HEK293 (cell line): Measurements from ENCODE around the gene RAP2A.

Experiments used
- CTCF ChIA-PET: fragments of 350-600 bp; formaldehyde crosslinking; extraction: SDS; loops from one replicate; lab custom pipeline; 2021; ENCODE audit warnings: antibody characterized with exemption; lab: Yijun Ruan, JAX
- POLR2A ChIA-PET: fragments of 300-600 bp; formaldehyde crosslinking; extraction: SDS; loops from one replicate; lab custom pipeline; 2020; ENCODE audit warnings: antibody characterized with exemption, inconsistent platforms; lab: Yijun Ruan, JAX
- H3K27ac ChIP-seq: fragments of 200-500 bp; sonication (Bioruptor generic); 2 replicates; pipeline ENCODE4 v1.5.1; 2014; ENCODE audit warnings: low read depth, low read length, control low read depth, inconsistent platforms; ENCODE audit errors: extremely low read depth
- H3K36me3 ChIP-seq, 2 experiments: fragments of 200-500 bp in 1 of 2; sonication (Bioruptor generic) in 1 of 2; 1 replicate in 1 of 2; 2 replicates in 1 of 2; pipeline ENCODE4 v1.5.1; 2014 to 2017; ENCODE audit warnings: inconsistent platforms in 2 of 2, low read length in 2 of 2; ENCODE audit not compliant: control insufficient read depth in 2 of 2, insufficient read depth in 1 of 2
- H3K4me1 ChIP-seq: fragments of 200-500 bp; sonication (Bioruptor generic); 2 replicates; pipeline ENCODE4 v1.5.1; 2014; ENCODE audit warnings: mild to moderate bottlenecking, low read length, inconsistent platforms; ENCODE audit not compliant: control insufficient read depth, insufficient read depth
- H3K4me3 ChIP-seq: 2 replicates; pipeline ENCODE4 v1.5.1; 2011; ENCODE audit warnings: low read depth, mild to moderate bottlenecking, control low read depth, low read length, moderate library complexity
- H3K9me3 ChIP-seq: fragments of 200-500 bp; sonication (Bioruptor generic); 2 replicates; pipeline ENCODE4 v1.5.1; 2014; ENCODE audit warnings: low read depth, low read length, inconsistent platforms; ENCODE audit not compliant: control insufficient read depth, insufficient read depth
- BCL11A ChIP-seq: fragments of 450-650 bp; formaldehyde crosslinking; IDR thresholded peaks from 2 replicates; pipeline ENCODE4 v1.5.1; 2016; ENCODE audit warnings: low read depth, missing biosample characterization, missing genetic modification characterization
- GLI2 ChIP-seq: fragments of 450-650 bp; formaldehyde crosslinking; IDR thresholded peaks from 2 replicates; pipeline ENCODE4; 2017; ENCODE audit warnings: missing biosample characterization, missing genetic modification characterization, low read depth, borderline replicate concordance
- HOXC10 ChIP-seq: sonication (generic); formaldehyde crosslinking; IDR thresholded peaks from 2 replicates; pipeline ENCODE4 v1.8.1; 2023; ENCODE audit warnings: mild to moderate bottlenecking, missing genetic modification reagents
- OSR2 ChIP-seq: fragments of 450-650 bp; formaldehyde crosslinking; IDR thresholded peaks from 2 replicates; pipeline ENCODE4 v1.5.1; 2016; ENCODE audit warnings: missing biosample characterization, missing genetic modification characterization
- REPIN1 ChIP-seq: fragments of 450-650 bp; formaldehyde crosslinking; IDR thresholded peaks from 2 replicates; pipeline ENCODE4 v1.5.1; 2017; ENCODE audit warnings: missing biosample characterization, missing genetic modification characterization, low read depth
- SALL2 ChIP-seq: fragments of 450-650 bp; formaldehyde crosslinking; IDR thresholded peaks from 2 replicates; pipeline ENCODE4 v1.5.0; 2017; ENCODE audit warnings: missing biosample characterization, mild to moderate bottlenecking, missing genetic modification characterization, borderline replicate concordance
- ZNF175 ChIP-seq: fragments of 450-650 bp; formaldehyde crosslinking; IDR thresholded peaks from 2 replicates; pipeline ENCODE4 v1.5.1; 2016; ENCODE audit warnings: missing biosample characterization, missing genetic modification characterization
- ZNF184 ChIP-seq: fragments of 450-650 bp; IDR thresholded peaks from 2 replicates; pipeline ENCODE4 v1.5.1; 2018; ENCODE audit warnings: missing biosample characterization, mild to moderate bottlenecking, missing genetic modification characterization
- ZNF19 ChIP-seq: fragments of 450-650 bp; formaldehyde crosslinking; IDR thresholded peaks from 2 replicates; pipeline ENCODE4; 2016; ENCODE audit warnings: missing biosample characterization, missing genetic modification characterization, low read depth
- ZNF2 ChIP-seq: fragments of 450-650 bp; formaldehyde crosslinking; IDR thresholded peaks from 2 replicates; pipeline ENCODE4 v1.5.1; 2016; ENCODE audit warnings: missing biosample characterization, missing genetic modification characterization
- ZNF221 ChIP-seq: fragments of 450-650 bp; formaldehyde crosslinking; IDR thresholded peaks from 2 replicates; pipeline ENCODE4 v1.5.1; 2017; ENCODE audit warnings: missing biosample characterization, missing genetic modification characterization, borderline replicate concordance
- ZNF223 ChIP-seq: fragments of 450-650 bp; formaldehyde crosslinking; IDR thresholded peaks from 2 replicates; pipeline ENCODE4 v1.5.1; 2016; ENCODE audit warnings: missing biosample characterization, missing genetic modification characterization
- ZNF324 ChIP-seq: fragments of 450-650 bp; formaldehyde crosslinking; IDR thresholded peaks from 2 replicates; pipeline ENCODE4 v1.5.1; 2016; ENCODE audit warnings: missing biosample characterization, missing genetic modification characterization
- ZNF404 ChIP-seq: fragments of 450-650 bp; formaldehyde crosslinking; IDR thresholded peaks from 2 replicates; pipeline ENCODE4 v1.5.1; 2017; ENCODE audit warnings: missing biosample characterization, missing genetic modification characterization
- ZNF521 ChIP-seq: fragments of 450-650 bp; formaldehyde crosslinking; IDR thresholded peaks from 2 replicates; pipeline ENCODE4 v1.5.1; 2017; ENCODE audit warnings: missing biosample characterization, mild to moderate bottlenecking, missing genetic modification characterization
- ZNF529 ChIP-seq: fragments of 450-650 bp; formaldehyde crosslinking; IDR thresholded peaks from 2 replicates; pipeline ENCODE4 v1.5.1; 2017; ENCODE audit warnings: missing genetic modification characterization, missing biosample characterization; ENCODE audit not compliant: insufficient replicate concordance
- ZNF571 ChIP-seq: fragments of 450-650 bp; formaldehyde crosslinking; IDR thresholded peaks from 2 replicates; pipeline ENCODE4 v1.5.0; 2017; ENCODE audit warnings: missing biosample characterization, missing genetic modification characterization
- ZNF677 ChIP-seq: fragments of 450-650 bp; IDR thresholded peaks from 2 replicates; pipeline ENCODE4 v1.5.0; 2018; ENCODE audit warnings: missing biosample characterization, mild to moderate bottlenecking, missing genetic modification characterization, moderate library complexity
- ZNF792 ChIP-seq: fragments of 450-650 bp; formaldehyde crosslinking; IDR thresholded peaks from 2 replicates; pipeline ENCODE4 v1.5.1; 2016; ENCODE audit warnings: missing biosample characterization, missing genetic modification characterization
- ZNF837 ChIP-seq: fragments of 450-650 bp; formaldehyde crosslinking; IDR thresholded peaks from 2 replicates; pipeline ENCODE4 v1.5.1; 2016; ENCODE audit warnings: missing biosample characterization, missing genetic modification characterization
- ZXDB ChIP-seq: fragments of 450-650 bp; formaldehyde crosslinking; IDR thresholded peaks from 2 replicates; pipeline ENCODE4 v1.5.1; 2016; ENCODE audit warnings: missing biosample characterization, missing genetic modification characterization
- TF ChIP-seq, protein P1 (sequence below): fragments of 450-650 bp; formaldehyde crosslinking; IDR thresholded peaks from 2 replicates; pipeline ENCODE4 v1.5.1; 2016; ENCODE audit warnings: missing biosample characterization, missing genetic modification characterization
- TF ChIP-seq, protein P2 (sequence below): fragments of 450-650 bp; formaldehyde crosslinking; IDR thresholded peaks from 2 replicates; pipeline ENCODE4 v1.5.1; 2016; ENCODE audit warnings: missing biosample characterization, missing genetic modification characterization
- TF ChIP-seq, protein P3 (sequence below): fragments of 450-650 bp; formaldehyde crosslinking; IDR thresholded peaks from 2 replicates; pipeline ENCODE4 v1.5.1; 2016; ENCODE audit warnings: missing biosample characterization, missing genetic modification characterization
- TF ChIP-seq, protein P4 (sequence below): fragments of 450-650 bp; IDR thresholded peaks from 2 replicates; pipeline ENCODE4 v1.5.1; 2018; ENCODE audit warnings: missing biosample characterization, mild to moderate bottlenecking, missing genetic modification characterization
- TF ChIP-seq, protein P5 (sequence below): fragments of 450-650 bp; formaldehyde crosslinking; IDR thresholded peaks from 2 replicates; pipeline ENCODE4 v1.5.1; 2016; ENCODE audit warnings: missing biosample characterization, missing genetic modification characterization

RAP2A gene

DNA sequence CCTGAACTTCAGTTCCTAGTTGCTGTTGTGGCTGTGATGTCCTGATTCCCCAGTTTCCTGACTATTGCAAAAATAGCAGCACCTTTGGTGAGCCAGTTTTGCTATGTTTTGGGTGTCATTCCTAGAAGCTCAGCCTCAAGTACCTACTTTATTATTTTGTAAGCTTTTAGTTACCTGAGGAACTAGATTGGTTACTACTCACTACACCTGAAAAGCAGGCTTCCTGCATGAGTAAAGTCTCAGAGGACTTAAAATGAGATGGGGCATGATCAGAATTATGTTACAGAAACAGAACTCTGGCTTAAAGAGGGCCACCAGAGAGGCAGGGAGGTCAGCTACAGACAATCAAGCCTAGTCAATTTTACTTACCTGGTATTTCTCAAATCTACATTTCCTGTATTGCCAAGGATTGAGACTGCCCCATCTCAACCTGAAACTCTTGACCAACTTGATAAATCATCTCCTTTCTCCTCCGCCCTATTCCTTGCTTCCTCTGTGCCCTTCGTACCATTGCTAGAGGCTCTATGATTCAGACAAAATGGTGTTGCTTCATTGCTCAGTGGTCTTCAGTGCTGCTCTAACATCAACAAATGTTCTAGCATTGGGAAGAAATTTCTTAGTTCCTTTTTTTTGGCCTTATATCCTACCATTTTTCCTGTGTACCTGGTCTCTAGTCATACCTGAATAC lies 58.9 kb downstream of the RAP2A start (continued):
- TF ChIP-seq, protein P1, sequence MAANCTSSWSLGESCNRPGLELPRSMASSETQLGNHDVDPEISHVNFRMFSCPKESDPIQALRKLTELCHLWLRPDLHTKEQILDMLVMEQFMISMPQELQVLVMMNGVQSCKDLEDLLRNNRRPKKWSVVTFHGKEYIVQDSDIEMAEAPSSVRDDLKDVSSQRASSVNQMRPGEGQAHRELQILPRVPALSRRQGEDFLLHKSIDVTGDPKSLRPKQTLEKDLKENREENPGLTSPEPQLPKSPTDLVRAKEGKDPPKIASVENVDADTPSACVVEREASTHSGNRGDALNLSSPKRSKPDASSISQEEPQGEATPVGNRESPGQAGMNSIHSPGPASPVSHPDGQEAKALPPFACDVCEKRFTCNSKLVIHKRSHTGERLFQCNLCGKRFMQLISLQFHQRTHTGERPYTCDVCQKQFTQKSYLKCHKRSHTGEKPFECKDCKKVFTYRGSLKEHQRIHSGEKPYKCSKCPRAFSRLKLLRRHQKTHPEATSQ (tag by site-specific recombination): no peak
- TF ChIP-seq ZNF175 (no peak), SALL2 (tag by site-specific recombination) (no peak), HOXC10 (CRISPR knock-in tag) (no peak), REPIN1 (tag by site-specific recombination) (no peak), ZNF837 (no peak), ZNF404 (tag by site-specific recombination) (no peak)
- TF ChIP-seq, protein P2, sequence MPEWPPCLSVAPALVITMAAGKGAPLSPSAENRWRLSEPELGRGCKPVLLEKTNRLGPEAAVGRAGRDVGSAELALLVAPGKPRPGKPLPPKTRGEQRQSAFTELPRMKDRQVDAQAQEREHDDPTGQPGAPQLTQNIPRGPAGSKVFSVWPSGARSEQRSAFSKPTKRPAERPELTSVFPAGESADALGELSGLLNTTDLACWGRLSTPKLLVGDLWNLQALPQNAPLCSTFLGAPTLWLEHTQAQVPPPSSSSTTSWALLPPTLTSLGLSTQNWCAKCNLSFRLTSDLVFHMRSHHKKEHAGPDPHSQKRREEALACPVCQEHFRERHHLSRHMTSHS (tag by site-specific recombination): no peak

DNA sequence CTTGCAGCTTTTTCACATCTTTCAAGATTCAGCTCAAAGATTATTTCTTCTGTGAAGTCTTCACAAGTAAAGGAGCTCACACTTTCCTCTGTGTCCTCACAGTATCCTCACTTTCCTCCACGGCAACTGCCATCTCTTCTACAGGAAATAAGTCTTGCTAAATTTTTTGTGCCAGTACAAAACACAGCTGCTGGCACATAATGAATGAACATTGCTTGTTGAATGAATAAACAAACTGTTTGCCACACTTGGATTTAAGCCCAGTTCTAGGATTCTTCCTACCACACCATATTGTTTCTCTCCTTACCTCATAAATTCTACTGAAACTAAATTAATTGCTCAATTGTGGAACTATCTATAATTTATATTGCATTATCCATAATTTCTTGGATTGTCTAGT lies 59.5 kb downstream of the RAP2A start:
- POLR2A ChIA-PET: no interaction called here
- no peak overlapping the region for H3K27ac ChIP-seq
- TF ChIP-seq ZNF521 (tag by site-specific recombination): no peak
- no peak for TF ChIP-seq ZNF2 (tag by site-specific recombination)
- no peak for TF ChIP-seq REPIN1 (tag by site-specific recombination)
- TF ChIP-seq ZNF529: no peak
- TF ChIP-seq, protein P3, sequence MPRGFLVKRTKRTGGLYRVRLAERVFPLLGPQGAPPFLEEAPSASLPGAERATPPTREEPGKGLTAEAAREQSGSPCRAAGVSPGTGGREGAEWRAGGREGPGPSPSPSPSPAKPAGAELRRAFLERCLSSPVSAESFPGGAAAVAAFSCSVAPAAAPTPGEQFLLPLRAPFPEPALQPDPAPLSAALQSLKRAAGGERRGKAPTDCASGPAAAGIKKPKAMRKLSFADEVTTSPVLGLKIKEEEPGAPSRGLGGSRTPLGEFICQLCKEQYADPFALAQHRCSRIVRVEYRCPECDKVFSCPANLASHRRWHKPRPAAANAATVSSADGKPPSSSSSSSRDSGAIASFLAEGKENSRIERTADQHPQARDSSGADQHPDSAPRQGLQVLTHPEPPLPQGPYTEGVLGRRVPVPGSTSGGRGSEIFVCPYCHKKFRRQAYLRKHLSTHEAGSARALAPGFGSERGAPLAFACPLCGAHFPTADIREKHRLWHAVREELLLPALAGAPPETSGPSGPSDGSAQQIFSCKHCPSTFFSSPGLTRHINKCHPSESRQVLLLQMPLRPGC (tag by site-specific recombination): no peak
- no peak for TF ChIP-seq ZNF792 (tag by site-specific recombination)
- TF ChIP-seq ZNF571 (tag by site-specific recombination): no peak
- TF ChIP-seq ZNF324 (tag by site-specific recombination): no peak
- no peak for TF ChIP-seq ZNF19 (tag by site-specific recombination)
- TF ChIP-seq ZNF223: no peak
- TF ChIP-seq BCL11A (tag by site-specific recombination): no peak
- no peak for TF ChIP-seq ZXDB (tag by site-specific recombination)
- TF ChIP-seq, protein P4, sequence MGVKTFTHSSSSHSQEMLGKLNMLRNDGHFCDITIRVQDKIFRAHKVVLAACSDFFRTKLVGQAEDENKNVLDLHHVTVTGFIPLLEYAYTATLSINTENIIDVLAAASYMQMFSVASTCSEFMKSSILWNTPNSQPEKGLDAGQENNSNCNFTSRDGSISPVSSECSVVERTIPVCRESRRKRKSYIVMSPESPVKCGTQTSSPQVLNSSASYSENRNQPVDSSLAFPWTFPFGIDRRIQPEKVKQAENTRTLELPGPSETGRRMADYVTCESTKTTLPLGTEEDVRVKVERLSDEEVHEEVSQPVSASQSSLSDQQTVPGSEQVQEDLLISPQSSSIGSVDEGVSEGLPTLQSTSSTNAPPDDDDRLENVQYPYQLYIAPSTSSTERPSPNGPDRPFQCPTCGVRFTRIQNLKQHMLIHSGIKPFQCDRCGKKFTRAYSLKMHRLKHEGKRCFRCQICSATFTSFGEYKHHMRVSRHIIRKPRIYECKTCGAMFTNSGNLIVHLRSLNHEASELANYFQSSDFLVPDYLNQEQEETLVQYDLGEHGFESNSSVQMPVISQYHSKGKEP (tag by site-specific recombination): no peak
- TF ChIP-seq GLI2: no peak
- TF ChIP-seq, protein P5, sequence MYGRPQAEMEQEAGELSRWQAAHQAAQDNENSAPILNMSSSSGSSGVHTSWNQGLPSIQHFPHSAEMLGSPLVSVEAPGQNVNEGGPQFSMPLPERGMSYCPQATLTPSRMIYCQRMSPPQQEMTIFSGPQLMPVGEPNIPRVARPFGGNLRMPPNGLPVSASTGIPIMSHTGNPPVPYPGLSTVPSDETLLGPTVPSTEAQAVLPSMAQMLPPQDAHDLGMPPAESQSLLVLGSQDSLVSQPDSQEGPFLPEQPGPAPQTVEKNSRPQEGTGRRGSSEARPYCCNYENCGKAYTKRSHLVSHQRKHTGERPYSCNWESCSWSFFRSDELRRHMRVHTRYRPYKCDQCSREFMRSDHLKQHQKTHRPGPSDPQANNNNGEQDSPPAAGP: no peak
- no peak for TF ChIP-seq ZNF221 (tag by site-specific recombination)
- no peak for TF ChIP-seq OSR2 (tag by site-specific recombination)
- TF ChIP-seq ZNF677 (tag by site-specific recombination): no peak
- no peak for TF ChIP-seq ZNF184 (tag by site-specific recombination)
- TF ChIP-seq ZNF404 (tag by site-specific recombination): no peak
- TF ChIP-seq, all 188 proteins: peak for 0
- no peaks in the 10 kb centered on the region for H3K9me3 ChIP-seq
- H3K4me3 ChIP-seq: no peak overlapping the region
- CTCF ChIA-PET: no interaction called here
- no peaks in the 10 kb centered on the region for H3K36me3 ChIP-seq
- no peaks in the 10 kb centered on the region for H3K4me1 ChIP-seq
